ENCODE measurements around the gene WASF1. TPM values are rescaled to one million over a fixed set of nuclear protein-coding genes. Genes with fewer than 3 reads are reported as not detected.

Gene WASF1
- total and polyA plus RNA-seq, 12 donors = 0.43 to 3.1 (median 0.99) TPM

GRCh38 chr6:110095101-110095500 lies 84.4 kb downstream of the WASF1 start:
- no peak for DNase-seq
- Histone ChIP-seq H3K9me3 (no peaks in the 10 kb centered on the region), H3K27me3 (no peaks in the 10 kb centered on the region), H3K4me3 (no peak overlapping the region), H3K27ac (no peak overlapping the region), H3K36me3 (no peaks in the 10 kb centered on the region), H3K4me1 (peaks cover 0 to 47% (median 18%) of the 10 kb centered on the region in 9 donors)
- intact Hi-C loops (cut with DNase I) = no loop called here
- no peak for TF ChIP-seq CTCF (IDR thresholded peaks at IDR 0.05)
- no peak for ATAC-seq
- 63 to 83% methylated on average over 1 of the region's 1 CpG for WGBS, 2 donors

GRCh38 chr6:110093981-110094380 lies 85.5 kb downstream of the WASF1 start:
- ATAC-seq = no peak
- no peak for DNase-seq
- Histone ChIP-seq H3K9me3 (peaks cover 0 to 3% (median 0%) of the 10 kb centered on the region in 11 donors), H3K4me1 (peaks cover 0 to 40% (median 18%) of the 10 kb centered on the region in 9 donors), H3K4me3 (no peak overlapping the region), H3K36me3 (no peaks in the 10 kb centered on the region), H3K27me3 (no peaks in the 10 kb centered on the region), H3K27ac (no peak overlapping the region)
- 93 to 95% methylated on average over 1 of the region's 1 CpG for WGBS, 2 donors
- no peak for TF ChIP-seq CTCF (IDR thresholded peaks at IDR 0.05)
- intact Hi-C loops (cut with DNase I) = no loop called here

- DNase-seq (no peak), ATAC-seq (no peak)
- peaks cover 0 to 10% (median 0%) of the 10 kb centered on the region in 9 donors for H3K4me1 ChIP-seq
- no peak overlapping the region for H3K27ac ChIP-seq
- no peaks in the 10 kb centered on the region for H3K36me3 ChIP-seq
- intact Hi-C loops (cut with DNase I) = no loop called here
- no peak for TF ChIP-seq CTCF (IDR thresholded peaks at IDR 0.05)
- no peaks in the 10 kb centered on the region for H3K27me3 ChIP-seq
- peaks cover 0 to 3% (median 0%) of the 10 kb centered on the region in 11 donors for H3K9me3 ChIP-seq
- no peak overlapping the region for H3K4me3 ChIP-seq
Observed at GRCh38 chr6:110090876-110091275, 88.6 kb downstream of the WASF1 start.

- intact Hi-C loops (cut with DNase I) = no loop called here
- no peaks in the 10 kb centered on the region for H3K4me1 ChIP-seq
- DNase-seq (no peak), ATAC-seq (no peak)
- TF ChIP-seq CTCF (IDR thresholded peaks at IDR 0.05) = no peak
- no peaks in the 10 kb centered on the region for H3K36me3 ChIP-seq
- H3K4me3 ChIP-seq = no peak overlapping the region
- H3K27ac ChIP-seq = no peak overlapping the region
- H3K27me3 ChIP-seq = no peaks in the 10 kb centered on the region
- H3K9me3 ChIP-seq = peaks cover 0 to 3% (median 0%) of the 10 kb centered on the region in 11 donors
Observed at GRCh38 chr6:110089323-110089722, 90.1 kb downstream of the WASF1 start.

Measured in heart right ventricle (tissue), 16 donors.